NCI-H1694 treated with DMSO at 0.1 percent for 48 hours (cell line): ENCODE results near the gene ABCC9.

ENCODE experiments used
- DNase-seq: peaks from one replicate; lab custom pipeline; 2025; lab: John Stamatoyannopoulos, UW

ABCC9 gene

DNA sequence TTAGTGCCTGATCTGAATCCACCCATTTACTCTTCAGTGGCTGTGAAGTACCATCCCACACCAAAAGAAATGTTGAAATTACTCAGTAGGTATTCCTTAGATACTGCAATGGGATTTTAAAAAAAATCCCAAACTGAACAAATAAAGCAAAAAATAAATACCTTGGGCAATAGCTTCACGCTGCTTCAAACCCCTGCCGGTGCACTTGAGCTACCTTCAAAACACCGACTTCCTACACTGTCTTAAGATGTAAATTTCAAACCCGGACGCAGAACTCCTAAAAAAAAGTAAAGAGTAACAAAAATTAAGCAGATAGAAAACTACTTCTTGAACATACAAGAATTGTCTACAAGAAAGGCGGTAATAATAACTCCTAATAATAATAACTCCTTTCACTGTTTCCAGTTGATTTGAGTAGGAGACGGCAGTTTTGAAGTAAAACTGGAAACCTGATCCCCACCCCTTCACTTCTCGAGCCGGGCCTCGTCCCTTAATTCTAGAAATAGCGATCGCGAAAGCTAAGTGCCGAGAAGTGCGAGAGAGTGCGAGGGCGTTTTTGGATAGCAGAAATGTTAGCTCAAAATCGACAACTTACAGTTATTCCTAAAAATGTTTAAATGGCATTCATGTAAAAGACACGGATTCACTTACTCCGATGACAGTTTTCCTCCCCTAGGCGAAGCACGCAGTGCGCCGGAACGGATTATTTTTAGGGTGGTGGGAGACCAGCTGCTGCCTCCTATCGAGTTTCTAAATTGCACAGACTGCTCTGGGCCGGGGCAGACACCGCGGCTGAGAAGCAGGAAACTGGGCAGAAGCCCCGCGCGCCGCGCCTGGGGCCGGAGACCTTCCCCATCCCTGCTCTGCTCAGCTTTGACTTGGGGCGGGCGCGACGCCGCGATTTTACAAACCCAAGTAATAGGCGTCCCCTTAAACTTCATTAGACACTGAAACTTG is at the start of gene ABCC9:
TSS of gene ABCC9 (minus strand) at position 878 of the 957 bp plus-strand sequence. CDS start 4,752 bp downstream, outside the sequence.
- no peak for DNase-seq

DNA sequence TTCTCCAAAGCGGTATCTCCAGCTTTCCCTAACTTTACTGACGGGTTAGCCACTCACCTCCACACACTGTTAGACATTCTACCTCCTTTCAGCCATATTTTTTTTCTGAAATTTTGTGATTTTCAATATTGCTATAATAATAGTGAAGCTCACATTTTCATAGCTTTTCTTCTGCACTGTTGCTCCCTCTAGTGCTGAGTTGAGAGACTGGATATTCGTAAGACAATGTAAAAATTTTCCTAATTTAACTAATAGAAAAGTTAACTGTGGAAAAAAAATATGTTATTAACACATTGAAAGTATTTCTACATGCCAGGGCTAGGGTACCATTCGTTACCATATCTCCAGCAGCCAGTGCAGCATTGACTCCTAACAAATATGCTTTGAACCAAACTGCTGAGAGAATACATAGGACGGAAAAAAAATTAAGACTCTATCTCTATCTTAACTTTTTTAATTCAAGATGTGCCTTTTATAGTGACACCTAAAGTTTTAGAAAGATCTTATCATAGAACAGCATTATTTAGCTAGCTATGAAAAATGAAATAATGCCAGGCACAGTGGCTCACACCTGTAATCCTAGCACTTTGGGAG is 48.7 kb upstream of the ABCC9 start:
- DNase-seq, result peak; percentile 35

DNA sequence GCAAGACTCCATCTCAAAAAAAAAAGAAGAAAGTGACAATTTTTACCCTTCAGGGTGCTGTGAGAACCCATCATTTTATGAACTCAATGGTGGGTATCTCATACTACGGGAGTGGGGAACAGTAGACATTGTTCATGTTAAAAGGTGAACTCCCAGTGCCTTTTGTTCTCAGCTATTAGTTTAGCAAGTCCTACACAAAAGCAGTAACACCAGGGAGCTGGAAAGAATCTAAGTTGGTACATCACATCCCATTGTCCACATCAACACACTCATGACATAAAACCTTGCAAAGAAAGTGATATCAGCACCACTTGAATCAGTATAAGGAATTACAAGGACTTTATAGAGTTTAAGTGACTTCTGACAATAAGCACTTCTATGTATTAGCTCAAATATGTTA is 47.4 kb upstream of the ABCC9 start:
- no peak for DNase-seq

DNA sequence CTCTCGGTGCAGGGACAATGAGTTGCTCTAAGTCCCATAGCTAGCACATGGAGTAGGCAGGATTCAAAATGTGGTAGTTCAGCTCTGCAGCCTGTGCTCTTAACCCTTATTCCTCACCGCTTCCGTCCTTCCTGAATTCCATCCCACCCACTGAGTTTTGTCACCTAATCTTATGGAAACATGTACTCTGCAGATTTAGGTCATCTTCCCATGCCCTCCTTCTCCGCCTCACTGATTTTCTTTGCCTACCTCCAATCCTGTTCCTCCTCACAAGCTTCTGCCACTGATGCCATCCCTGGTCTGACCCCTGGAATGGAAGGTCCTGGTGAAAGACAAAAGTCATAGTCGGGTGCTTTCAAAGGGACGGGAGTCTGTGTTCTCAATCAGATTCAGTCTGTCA is 46.5 kb upstream of the ABCC9 start:
- no peak for DNase-seq

DNA sequence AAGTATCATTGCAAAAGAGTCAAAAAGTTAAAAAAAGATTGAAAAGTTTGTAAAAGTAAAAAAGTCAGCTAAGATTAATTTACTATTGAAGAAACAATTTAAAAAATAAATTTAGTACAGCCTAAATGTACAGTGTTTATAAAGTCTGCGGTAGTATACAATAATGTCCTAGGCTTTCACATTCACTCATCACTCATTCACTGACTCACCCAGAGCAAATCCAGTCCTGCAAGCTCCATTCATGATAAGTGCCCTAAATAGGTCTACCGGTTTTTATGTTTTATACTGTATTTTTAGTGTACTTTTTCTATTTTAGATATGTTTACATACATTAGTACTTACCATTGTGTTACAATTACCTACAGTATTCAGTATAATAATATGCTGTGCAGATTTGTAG is 43.9 kb upstream of the ABCC9 start:
- no peak for DNase-seq

DNA sequence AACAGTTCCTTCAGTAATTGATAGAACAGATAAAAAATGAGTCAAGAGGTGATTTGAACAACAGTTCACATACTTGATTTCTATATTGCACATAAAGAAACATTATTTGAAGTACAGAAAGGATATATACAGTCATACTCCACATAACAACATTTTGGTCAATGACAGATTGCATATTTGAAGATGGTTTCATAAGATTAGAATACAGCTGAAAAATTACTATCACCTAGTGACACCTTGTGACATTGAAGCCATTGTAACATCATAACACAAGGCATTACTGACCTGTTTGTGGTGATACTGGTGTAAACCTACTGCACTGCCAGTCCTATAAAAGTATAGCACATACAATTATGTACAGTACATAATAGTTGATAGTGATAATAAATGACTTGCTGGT is 43.1 kb upstream of the ABCC9 start:
- no peak for DNase-seq

DNA sequence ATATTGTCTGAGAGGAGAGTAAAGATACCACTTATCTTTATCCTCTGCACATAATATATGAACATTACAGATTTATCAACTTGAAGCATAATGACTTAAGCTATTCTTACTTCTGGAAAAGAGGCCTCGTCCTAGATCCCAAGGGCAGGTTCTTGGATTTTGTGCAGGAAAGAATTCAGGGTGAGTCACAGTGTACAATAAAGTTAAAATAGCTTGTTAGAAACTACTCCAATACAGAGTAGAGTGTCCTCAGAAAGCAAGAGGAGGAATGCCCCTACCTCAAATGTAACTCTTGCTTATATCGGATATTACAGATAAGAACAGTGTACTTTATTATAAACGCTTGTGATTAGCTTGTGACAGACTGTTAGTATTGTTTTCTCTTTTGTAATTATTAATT is 41.9 kb upstream of the ABCC9 start:
- DNase-seq, result no peak

DNA sequence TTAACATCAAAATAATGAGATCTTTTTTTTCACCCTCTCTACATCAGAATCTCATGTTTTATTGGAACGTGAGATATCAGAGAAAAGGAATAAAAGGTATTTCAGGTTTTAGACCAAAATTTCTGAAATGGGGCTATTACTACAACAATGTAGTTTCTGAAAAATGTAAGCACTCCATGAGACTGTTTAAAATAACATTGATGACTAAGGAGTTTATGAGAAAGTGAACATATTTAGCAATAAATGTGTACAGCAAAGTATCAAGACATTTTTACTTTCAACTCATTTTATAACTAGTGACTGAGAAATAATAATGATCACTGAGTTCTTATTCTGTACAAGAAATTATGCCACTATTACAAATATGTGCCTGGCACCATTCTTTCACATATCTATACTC is 39.3 kb upstream of the ABCC9 start:
- DNase-seq, result no peak

DNA sequence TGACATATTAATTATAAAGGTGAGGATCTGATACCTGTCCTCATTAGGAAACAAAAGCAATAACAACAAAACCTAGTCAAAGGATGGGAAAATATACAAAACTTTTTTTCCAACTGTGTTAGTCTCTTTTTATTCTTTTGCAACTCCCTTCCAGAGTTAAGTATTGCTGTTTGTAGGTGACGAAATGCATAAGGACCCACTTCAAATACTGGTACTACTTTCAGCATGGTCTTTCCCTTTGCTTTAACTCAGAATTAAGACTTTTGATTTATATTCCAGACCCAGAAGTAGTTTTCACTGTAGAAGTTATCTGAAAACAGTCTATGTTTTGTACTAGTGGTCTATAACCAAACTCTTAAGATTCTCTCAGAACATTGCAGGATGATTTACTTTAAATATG is 34.1 kb upstream of the ABCC9 start:
- DNase-seq, result no peak

DNA sequence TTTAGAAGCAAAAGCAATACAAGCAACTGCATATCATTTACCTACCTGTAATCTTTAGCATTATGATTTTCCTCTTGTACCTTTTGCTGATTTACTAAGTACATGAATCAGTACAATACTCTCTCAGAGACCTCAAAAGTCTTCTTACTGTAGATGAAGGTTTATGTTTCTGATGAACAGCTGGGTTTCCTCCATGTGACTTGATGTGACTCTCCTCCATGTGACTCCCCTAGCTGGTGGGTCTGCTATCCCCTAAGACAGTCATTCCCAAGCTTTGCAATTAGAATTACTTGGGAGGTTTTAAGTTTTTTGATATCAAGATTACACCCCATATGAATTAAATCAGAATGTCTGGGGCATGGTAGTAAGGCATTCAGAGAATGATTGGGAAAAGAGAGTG is 32.0 kb upstream of the ABCC9 start:
- DNase-seq, result no peak

DNA sequence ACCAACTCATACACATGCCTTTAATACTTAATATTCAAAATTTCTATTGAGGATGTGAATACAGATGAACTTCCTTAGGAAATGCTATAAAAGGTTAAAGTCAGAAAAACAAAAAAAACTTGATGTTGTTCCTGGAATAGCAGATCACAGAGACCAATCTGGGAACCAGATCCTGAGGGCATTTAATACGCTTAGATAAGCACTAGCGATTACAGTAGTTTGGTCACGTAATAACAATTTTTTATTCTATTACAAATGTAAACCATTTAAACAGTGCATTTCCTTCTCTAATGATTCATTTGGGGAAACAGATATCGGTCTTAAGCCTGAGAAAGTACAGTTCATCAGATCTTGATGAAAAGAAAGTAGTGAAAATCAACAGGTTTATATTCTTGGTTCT is 30.8 kb upstream of the ABCC9 start:
- DNase-seq, result no peak

DNA sequence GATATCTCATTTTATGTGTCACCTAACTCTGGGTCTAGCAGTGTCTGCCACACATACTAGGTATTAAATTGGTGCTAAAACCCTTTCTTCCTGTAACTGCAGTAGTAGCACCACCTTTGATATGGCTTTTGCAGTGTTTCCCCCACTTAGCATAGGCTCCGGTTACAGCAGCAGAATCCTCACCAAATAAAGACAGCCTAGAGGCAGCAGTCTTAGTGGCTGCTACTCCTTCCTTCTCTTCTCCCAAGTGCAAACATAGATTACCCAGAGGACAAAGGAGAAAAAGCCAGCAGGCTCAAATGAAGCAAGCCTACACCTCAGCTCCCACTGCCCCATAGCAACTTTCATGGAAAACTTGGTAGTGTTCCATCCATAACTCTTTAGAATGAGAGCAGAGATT is 30.1 kb upstream of the ABCC9 start:
- DNase-seq, result no peak

DNA sequence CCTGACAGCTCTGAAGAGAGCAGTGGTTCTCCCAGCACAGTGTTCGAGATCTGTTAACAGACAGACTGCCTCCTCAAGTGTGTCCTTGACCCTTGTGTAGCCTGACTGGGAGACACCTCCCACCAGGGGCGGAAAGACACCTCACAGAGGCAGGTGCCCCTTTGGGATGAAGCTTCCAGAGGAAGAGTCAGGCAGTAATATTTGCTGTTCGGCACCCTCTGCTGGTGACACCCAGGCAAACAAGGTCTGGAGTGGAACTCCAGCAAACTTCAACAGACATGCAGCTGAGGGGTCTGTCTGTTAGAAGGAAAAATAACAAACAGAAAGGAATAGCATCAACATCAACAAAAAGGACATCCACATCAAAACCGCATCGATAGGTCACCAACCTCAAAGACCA is 21.6 kb upstream of the ABCC9 start:
- no peak for DNase-seq

DNA sequence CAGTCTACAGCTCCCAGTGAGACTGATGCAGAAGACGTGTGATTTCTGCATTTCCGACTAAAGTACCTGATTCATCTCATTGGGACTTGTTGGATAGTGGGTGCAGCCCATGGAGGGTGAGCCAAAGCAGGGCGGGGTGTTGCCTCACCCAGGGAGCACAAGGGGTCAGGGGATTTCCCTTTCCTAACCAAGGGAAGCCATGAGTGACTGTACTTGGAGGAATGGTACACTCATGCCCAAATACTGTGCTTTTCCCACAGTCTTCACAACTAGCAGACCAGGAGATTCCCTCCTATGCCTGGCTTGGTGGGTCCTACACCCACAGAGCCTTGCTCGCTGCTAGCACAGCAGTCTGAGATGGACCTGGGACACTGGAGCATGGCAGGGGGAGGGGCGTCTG is 21.0 kb upstream of the ABCC9 start:
- DNase-seq, result no peak

DNA sequence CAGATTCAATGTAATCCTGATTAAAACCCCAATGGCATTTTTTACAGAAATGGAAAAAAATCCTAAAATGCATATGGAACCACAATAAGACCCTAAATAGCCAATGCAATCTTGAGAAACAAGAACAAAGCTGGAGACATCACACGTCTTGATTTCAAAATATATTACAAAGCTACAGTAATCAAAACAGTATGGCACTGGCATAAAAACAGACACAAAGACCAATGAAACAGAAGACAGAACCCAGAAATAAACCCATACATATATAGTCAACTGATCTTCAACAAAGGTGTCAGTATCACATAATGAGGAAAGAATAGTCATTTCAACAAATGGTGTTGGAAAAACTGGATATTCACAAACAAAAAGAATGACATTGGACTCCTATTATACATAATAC is 9.4 kb upstream of the ABCC9 start:
- DNase-seq, result no peak

DNA sequence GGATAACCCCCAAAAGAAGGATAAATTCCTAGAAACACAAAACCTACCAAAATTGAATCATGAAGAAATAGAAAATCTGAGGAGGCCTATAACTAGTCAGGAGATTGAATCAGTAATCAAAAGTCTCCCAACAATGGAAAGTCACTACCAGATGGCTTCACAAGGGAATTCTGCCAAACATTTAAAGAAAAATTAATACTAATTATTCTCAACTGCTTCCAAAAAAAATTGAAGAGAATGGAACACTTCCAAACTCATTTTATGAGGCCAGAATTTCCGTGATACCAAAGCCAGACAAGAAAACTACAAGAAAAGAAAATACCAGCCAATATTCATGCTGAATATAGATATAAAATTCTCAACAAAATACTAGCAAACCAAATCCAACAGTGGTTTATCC is 7.8 kb upstream of the ABCC9 start:
- DNase-seq, result no peak

DNA sequence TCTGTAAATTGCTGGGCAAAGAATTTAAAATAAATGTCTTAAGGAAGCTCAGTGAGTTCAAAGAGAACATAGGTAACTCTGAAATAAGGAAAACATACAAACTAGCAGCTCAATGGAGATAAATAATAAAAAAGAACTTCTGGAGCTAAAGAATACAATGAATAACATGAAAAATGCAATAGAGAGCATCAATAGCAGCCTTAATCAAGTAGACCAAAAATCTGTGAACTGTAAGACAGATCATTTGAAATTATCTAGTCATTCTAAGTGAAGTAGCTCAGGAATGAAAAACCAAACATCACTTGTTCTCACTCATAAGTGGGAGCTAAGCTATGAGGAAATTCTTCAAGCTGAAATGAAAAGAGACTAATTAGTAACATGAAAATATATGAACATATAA is 5.8 kb upstream of the ABCC9 start:
- no peak for DNase-seq

DNA sequence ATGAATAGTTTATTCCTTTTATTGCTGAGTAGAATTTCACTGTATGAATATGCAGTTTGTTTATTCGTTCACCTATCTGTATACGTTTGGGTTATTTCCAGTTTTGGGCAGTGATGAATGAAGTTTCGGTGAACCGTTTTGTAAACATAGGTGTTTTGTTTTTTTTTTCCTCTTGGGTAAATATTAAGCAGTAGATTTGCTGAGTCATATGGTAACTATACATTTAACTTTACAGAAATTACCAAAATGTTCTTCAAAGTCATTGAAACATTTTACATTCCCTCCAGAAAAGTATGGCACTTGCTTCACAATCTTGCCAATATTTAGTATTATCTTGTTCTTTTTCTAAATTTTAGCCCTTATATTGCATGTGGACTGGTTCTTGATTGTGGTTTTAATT is 3.8 kb upstream of the ABCC9 start:
- no peak for DNase-seq

DNA sequence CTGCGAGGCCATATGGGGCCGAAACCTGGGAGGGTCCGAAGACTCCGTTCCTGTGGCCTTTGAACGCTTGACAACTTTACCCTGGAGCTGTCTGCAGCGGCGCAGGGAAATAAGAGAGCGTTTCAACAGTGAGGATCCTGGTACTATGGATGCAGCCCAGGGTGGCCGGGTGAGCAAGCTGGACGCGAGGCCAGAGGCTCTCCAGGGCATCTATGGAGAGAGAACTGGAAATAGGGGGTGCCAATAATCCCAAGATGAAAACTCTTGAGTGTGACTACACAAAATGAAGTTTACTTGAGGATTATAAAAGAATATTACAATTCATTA is 1.1 kb upstream of the ABCC9 start:
- DNase-seq, result no peak

DNA sequence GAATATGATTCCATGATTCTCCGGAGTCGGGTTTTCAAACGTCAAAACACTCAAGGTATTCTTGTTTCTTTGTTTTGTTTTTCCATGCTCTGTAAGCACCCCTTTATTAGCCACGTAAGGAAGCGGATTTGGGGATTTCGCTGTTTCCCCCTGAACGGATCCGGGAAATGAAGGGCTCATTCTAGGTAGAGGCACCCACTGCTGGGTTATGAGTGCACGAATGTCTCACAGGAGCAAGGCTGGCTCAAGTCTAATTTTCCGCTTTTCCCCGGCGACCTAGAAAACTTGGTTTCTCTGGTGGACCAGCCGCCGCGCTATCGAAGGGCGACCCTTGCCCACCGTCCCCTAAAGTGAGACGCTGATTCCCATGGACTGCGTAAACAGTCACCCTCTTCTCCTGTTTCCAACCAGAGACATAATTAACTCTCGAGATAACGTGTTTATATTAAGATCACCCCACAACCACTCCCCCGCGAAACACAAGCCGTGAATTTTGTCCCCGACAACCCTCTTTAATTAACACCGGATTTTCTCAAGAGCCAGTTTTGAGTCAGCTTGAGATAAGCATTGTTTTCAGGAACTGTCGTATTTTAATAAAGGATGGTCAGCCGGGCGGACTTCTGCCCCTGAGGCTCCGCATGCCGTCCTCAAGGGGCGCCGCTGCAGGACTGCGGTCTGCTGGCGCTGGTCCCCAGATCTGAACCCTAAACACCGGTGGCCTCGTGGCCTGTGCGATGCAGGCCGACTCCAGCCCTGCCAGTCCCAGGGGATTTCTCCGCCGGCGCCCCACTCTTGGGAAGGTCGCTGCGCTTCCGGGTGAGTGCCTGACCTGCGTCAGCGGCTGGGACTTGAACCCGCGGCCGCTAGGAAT is 515 bp upstream of the ABCC9 start:
- no peak for DNase-seq

DNA sequence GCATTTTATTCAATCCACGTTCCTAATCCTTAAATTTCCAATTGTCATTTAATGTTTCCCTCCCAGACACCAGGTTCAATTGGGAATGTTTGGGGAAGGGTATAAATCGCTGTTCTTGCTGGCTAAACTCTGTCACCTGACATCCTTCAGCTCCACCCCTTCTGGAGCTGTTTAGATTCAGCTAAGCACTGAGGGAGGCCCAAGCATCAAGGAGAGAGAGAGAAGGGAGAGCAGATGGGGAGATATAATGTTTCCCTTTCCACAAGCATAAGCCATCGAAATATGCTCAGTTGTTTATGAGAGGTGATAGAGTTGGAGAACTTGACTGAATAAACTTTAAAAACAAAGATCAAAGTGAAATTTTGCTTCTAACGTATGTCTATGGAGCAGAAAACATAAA is 1.8 kb downstream of the ABCC9 start:
- no peak for DNase-seq

DNA sequence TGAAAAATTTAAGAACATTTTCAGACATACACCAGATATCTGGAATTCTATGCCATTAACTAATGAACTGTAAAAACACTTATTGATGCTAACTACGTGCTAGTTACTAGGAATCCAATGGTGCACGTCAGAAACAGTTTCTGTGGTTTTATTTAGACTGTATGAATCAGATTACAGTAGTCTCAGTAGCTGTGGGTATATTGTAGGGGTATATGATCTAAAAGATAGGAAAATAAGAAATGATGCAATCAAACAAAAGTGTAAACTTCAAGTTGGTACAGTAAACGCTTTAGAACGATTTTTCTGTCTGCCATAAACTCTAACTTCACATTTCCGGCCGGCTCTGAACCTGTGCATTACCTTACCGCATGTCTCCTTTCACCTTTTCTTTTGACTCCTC is 2.3 kb downstream of the ABCC9 start:
- DNase-seq, result no peak

DNA sequence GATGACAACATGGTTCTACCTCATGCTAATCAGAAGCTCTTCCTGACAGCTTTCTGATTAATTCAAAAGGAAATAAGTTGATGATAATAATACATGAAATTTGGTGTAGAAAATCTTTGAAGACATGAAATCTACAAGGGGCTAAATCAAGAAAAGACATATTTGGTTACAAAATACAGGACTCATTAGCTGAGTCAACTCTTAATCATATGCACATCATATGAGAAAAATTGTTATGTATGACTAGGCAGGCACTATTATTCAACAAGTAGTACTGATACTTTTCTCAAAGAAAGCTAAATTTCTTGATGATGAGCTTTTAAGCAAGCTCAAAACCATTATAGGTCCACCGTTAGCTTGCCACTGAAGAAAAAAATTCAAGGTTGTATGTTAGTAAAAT is 7.1 kb downstream of the ABCC9 start:
- no peak for DNase-seq
